RWPE1 (cell line): ENCODE results near the gene ATG7.
A peak's percentile ranks its signal among the peaks of the same experiment; 100 is the strongest.

Experiments used
- CTCF ChIA-PET: fragments of 350-600 bp; sonication (Branson Sonifier 250); formaldehyde crosslinking; extraction: SDS; loops from one replicate; lab custom pipeline; 2021; lab: Yijun Ruan, JAX
- POLR2A ChIA-PET: fragments of 400-600 bp; formaldehyde crosslinking; extraction: SDS; loops from one replicate; lab custom pipeline; 2020; ENCODE audit warnings: antibody characterized with exemption; ENCODE audit not compliant: low non-redundant PET; lab: Yijun Ruan, JAX
- DNase-seq: peaks from one replicate; pipeline ENCODE4 v3.0.0; 2012; ENCODE audit warnings: low spot score
- H3K27ac ChIP-seq: fragments of 450-650 bp; 2 replicates; pipeline ENCODE4 v1.5.1; 2017
- TF ChIP-seq, protein P1 (sequence below): fragments of 450-650 bp; conservative IDR thresholded peaks from 2 replicates; pipeline ENCODE4 v1.5.1; 2017; ENCODE audit warnings: low read depth, mild to moderate bottlenecking

ATG7 gene, protein sequence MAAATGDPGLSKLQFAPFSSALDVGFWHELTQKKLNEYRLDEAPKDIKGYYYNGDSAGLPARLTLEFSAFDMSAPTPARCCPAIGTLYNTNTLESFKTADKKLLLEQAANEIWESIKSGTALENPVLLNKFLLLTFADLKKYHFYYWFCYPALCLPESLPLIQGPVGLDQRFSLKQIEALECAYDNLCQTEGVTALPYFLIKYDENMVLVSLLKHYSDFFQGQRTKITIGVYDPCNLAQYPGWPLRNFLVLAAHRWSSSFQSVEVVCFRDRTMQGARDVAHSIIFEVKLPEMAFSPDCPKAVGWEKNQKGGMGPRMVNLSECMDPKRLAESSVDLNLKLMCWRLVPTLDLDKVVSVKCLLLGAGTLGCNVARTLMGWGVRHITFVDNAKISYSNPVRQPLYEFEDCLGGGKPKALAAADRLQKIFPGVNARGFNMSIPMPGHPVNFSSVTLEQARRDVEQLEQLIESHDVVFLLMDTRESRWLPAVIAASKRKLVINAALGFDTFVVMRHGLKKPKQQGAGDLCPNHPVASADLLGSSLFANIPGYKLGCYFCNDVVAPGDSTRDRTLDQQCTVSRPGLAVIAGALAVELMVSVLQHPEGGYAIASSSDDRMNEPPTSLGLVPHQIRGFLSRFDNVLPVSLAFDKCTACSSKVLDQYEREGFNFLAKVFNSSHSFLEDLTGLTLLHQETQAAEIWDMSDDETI

DNA sequence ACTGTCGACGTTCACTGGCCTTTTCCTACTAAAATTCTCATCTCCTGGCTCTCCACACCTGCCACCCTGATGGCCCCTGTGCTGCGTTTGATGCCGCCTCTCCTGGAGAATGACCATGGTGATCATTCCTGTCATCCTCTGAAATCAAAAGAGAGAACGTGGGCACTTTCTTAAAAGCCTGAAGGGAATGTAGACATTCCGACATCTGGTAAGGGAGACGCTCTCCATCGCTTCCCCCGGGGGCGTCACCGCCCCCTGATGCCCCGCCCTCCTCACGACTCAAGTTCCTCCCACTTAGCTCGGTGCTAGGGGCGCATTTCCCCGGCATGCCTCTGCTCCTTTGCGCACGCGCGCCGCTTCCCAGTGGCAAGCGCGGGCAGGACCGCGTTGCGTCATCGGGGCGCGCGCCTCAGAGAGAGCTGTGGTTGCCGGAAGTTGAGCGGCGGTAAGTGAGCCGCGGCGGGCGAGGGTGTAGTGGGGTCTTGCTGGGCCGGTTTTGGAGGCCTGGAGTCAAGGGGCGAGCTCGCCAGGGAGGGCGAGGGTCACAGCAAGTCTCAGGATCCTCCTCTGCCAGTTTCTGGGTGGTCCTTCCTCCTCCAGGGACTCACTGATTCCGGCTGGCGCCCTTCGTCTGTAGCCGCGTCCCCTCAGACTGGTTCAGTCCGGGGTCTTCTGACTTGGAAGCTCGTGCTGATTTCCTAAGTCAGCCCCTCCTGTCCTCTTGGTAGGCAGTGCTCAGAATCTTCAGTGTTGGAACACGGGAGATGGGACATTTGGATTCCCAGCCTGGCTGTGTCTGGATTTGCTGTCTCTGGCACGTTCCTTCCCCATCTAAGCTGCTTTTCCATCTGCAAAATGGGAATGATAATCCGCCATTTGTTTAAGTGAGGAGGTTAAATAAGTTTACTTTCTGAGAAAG, at the start of gene ATG7:
Gene ATG7 (plus strand): TSS at position 412 of the 919 bp plus-strand sequence. CDS start 26,299 bp downstream, outside the sequence.
- ChIA-PET CTCF (interaction anchor here (0.5 to 1.1 kb wide), 4 partner anchors 10 to 82 kb away, joined by 3 to 6 read pairs (median 4); no protein-coding TSS in a partner anchor), POLR2A (no interaction called here)
- TF ChIP-seq, protein P1, sequence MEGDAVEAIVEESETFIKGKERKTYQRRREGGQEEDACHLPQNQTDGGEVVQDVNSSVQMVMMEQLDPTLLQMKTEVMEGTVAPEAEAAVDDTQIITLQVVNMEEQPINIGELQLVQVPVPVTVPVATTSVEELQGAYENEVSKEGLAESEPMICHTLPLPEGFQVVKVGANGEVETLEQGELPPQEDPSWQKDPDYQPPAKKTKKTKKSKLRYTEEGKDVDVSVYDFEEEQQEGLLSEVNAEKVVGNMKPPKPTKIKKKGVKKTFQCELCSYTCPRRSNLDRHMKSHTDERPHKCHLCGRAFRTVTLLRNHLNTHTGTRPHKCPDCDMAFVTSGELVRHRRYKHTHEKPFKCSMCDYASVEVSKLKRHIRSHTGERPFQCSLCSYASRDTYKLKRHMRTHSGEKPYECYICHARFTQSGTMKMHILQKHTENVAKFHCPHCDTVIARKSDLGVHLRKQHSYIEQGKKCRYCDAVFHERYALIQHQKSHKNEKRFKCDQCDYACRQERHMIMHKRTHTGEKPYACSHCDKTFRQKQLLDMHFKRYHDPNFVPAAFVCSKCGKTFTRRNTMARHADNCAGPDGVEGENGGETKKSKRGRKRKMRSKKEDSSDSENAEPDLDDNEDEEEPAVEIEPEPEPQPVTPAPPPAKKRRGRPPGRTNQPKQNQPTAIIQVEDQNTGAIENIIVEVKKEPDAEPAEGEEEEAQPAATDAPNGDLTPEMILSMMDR: no peak
- H3K27ac ChIP-seq: peak within 1 kb of the TSS; percentile 76
- peak; percentile 95 for DNase-seq

DNA sequence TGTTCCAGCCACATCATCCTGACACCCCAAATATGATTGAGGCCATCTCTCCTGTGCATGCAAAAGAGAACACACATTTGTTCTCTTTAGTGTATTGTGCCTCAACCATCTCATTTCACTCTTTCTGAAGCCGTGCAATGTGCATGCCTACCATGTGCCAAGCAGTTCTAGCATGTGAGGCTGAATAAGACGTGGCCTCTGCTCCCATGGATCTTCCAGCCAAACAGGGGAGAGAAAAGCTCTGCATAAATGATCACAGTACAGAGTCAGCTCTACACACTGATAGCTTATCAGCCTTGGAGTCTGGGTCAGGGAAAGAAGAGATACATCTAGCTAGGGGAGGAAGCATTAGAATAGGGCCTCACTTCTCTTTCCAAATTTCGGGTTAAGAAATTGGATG, 48.2 kb upstream of the ATG7 start:
- CTCF ChIA-PET: no interaction called here
- no peak for DNase-seq
- POLR2A ChIA-PET: no interaction called here
- TF ChIP-seq, protein P1: no peak
- H3K27ac ChIP-seq: peak overlapping the region; percentile 97

DNA sequence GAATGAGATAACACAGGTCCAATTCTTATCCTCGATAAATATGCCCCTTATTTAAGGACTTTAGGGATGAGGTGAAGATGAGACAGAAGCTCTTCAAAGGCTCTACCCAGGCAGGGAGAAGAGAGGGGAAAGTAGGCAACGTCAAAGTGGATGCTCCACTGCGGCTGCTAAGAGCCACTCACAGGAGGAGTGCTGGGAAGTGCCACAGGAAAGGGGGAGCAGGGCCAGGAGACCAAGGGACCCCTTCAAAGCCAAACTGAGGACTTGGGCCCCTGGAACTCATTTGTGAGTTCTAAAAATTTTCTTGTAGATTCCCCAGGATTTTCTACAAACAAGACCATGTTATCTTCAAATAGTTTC, 47.3 kb upstream of the ATG7 start:
- H3K27ac ChIP-seq: peak overlapping the region; percentile 97
- DNase-seq: no peak
- POLR2A ChIA-PET: no interaction called here
- CTCF ChIA-PET: no interaction called here
- TF ChIP-seq, protein P1: no peak

DNA sequence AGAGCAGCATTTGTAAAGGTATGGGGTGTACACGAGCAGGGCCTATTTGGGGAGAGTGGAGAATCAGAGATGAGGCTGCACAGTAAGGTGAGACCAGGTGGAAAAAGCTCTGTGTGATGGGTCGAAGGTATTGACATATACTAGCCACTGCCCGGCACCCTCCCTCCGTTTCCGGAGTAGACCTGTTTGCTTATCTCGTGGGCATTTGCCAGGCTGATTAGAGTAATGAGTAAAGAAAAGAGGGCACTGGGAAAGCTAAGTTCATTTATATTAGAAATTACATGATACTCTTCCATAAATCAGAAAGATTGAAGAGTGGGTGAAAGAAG, 46.2 kb upstream of the ATG7 start:
- peak overlapping the region; percentile 97 for H3K27ac ChIP-seq
- TF ChIP-seq, protein P1: no peak
- no peak for DNase-seq
- ChIA-PET POLR2A (interaction anchor here (0.6 kb wide), 1 partner anchor 26 kb away, joined by 4 read pairs; no protein-coding TSS in a partner anchor), CTCF (no interaction called here)

DNA sequence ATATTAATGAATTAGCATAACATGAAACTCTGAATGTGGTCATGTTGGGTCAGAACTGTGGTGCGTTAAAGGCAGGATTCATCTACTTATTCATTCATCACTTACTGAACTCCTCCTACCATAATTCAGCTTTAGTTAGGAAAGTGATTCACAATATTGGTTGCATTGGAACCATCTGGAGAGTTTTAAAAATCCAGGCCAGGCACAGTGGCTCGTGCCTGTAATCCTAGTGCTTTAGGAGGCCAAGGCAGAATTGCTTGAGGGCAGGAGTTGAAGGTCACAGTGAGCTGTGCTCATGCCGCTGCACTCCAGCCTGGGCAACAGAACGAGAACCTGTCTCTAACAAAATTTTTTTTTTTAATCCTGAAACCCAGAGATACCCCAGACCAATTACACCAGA, 44.2 kb upstream of the ATG7 start:
- POLR2A ChIA-PET: interaction anchor here (0.7 kb wide), 1 partner anchor 1112 kb away, joined by 3 read pairs; the partner anchor contains the start of gene BRK1
- CTCF ChIA-PET: no interaction called here
- TF ChIP-seq, protein P1: no peak
- no peak for DNase-seq
- H3K27ac ChIP-seq: peak overlapping the region; percentile 58

DNA sequence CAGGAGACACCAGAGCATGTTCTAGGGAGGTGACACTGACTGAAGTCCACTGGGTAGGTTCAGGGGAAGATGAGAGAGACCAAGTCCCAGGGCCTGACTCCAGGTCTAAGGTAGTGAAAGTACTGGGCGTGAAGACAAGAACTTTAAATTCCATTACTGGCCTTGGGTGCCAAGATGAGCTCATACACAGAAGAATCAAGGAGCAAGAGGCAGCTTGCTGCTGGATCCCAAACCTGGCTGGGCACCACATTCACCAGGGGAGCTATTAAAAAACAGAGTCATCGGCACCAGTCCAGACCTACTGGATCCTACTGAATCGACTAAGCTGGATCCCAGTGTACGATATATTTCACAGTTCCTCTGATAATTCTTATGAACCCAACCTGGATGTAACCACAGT, 42.1 kb upstream of the ATG7 start:
- ChIA-PET POLR2A (no interaction called here), CTCF (interaction anchor here (0.7 kb wide), 2 partner anchors 90 to 111 kb away, joined by 3 to 4 read pairs; no protein-coding TSS in a partner anchor)
- DNase-seq: no peak
- peak overlapping the region; percentile 89 for H3K27ac ChIP-seq
- TF ChIP-seq, protein P1: no peak
